ENCODE results near the gene ABTB2.

The ABTB2 gene

GRCh38 chr11:34161812-34162492 lies 195.9 kb downstream of the ABTB2 start:
- intact Hi-C loops (cut with DNase I) = no loop called here
- DNase-seq = no peak

GRCh38 chr11:34161361-34161760 lies 196.4 kb downstream of the ABTB2 start:
- DNase-seq = no peak
- intact Hi-C loops (cut with DNase I) = no loop called here

GRCh38 chr11:34160791-34161190 lies 197.0 kb downstream of the ABTB2 start:
- DNase-seq = no peak
- intact Hi-C loops (cut with DNase I) = no loop called here

GRCh38 chr11:34160049-34160721 lies 197.6 kb downstream of the ABTB2 start:
- intact Hi-C loops (cut with DNase I) = no loop called here
- DNase-seq = no peak

GRCh38 chr11:34158661-34159060 lies 199.1 kb downstream of the ABTB2 start:
- intact Hi-C loops (cut with DNase I) = no loop called here
- no peak for DNase-seq

GRCh38 chr11:34157163-34157562 lies 200.6 kb downstream of the ABTB2 start:
- peak in 2 of 10 donors; percentile 65 to 75 for DNase-seq
- intact Hi-C loops (cut with DNase I) = no loop called here

- DNase-seq = no peak
- intact Hi-C loops (cut with DNase I) = no loop called here
Observed at GRCh38 chr11:34155757-34156062, 202.1 kb downstream of the ABTB2 start.

GRCh38 chr11:34155057-34155756 lies 202.6 kb downstream of the ABTB2 start:
- DNase-seq = peak in 1 of 10 donors; percentile 31
- intact Hi-C loops (cut with DNase I) = no loop called here

- peak in 1 of 10 donors; percentile 80 for DNase-seq
- intact Hi-C loops (cut with DNase I) = no loop called here
Observed at GRCh38 chr11:34154059-34154875, 203.5 kb downstream of the ABTB2 start.

GRCh38 chr11:34151916-34152845 lies 205.6 kb downstream of the ABTB2 start:
- peak in 1 of 10 donors; percentile 77 for DNase-seq
- intact Hi-C loops (cut with DNase I) = no loop called here

GRCh38 chr11:34151166-34151565 lies 206.6 kb downstream of the ABTB2 start:
- intact Hi-C loops (cut with DNase I) = no loop called here
- peak in 1 of 10 donors; percentile 28 for DNase-seq

GRCh38 chr11:34150494-34151151 lies 207.2 kb downstream of the ABTB2 start:
- DNase-seq = peak in 1 of 10 donors; percentile 64
- intact Hi-C loops (cut with DNase I) = no loop called here

- intact Hi-C loops (cut with DNase I) = no loop called here
- DNase-seq = peak in 1 of 10 donors; percentile 82
Observed at GRCh38 chr11:34149786-34150185, 208.0 kb downstream of the ABTB2 start.

- intact Hi-C loops (cut with DNase I) = no loop called here
- DNase-seq = peak in 1 of 10 donors; percentile 57
Observed at GRCh38 chr11:34149274-34149673, 208.5 kb downstream of the ABTB2 start.

- intact Hi-C loops (cut with DNase I) = no loop called here
Observed at GRCh38 chr11:34148504-34149165, 209.2 kb downstream of the ABTB2 start.

GRCh38 chr11:34147581-34147980 lies 210.2 kb downstream of the ABTB2 start:
- peak in 1 of 10 donors; percentile 19 for DNase-seq
- intact Hi-C loops (cut with DNase I) = no loop called here

More at GRCh38 chr11:34148504-34149165, 209.2 kb downstream of the ABTB2 start:
- peak in 1 of 10 donors; percentile 71 for DNase-seq

GRCh38 chr11:34146866-34147265 lies 210.9 kb downstream of the ABTB2 start:
- DNase-seq = peak in 1 of 10 donors; percentile 27
- intact Hi-C loops (cut with DNase I) = no loop called here

GRCh38 chr11:34146411-34146810 lies 211.4 kb downstream of the ABTB2 start:
- intact Hi-C loops (cut with DNase I) = no loop called here
- DNase-seq = peak in 2 of 10 donors; percentile 71 to 79
